ENCODE data around the gene RPS6KA2.

- TF ChIP-seq, protein P1, sequence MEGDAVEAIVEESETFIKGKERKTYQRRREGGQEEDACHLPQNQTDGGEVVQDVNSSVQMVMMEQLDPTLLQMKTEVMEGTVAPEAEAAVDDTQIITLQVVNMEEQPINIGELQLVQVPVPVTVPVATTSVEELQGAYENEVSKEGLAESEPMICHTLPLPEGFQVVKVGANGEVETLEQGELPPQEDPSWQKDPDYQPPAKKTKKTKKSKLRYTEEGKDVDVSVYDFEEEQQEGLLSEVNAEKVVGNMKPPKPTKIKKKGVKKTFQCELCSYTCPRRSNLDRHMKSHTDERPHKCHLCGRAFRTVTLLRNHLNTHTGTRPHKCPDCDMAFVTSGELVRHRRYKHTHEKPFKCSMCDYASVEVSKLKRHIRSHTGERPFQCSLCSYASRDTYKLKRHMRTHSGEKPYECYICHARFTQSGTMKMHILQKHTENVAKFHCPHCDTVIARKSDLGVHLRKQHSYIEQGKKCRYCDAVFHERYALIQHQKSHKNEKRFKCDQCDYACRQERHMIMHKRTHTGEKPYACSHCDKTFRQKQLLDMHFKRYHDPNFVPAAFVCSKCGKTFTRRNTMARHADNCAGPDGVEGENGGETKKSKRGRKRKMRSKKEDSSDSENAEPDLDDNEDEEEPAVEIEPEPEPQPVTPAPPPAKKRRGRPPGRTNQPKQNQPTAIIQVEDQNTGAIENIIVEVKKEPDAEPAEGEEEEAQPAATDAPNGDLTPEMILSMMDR (IDR thresholded peaks at IDR 0.05) = no peak
- no peak for TF ChIP-seq POLR2A (IDR thresholded peaks at IDR 0.05)
These were observed 54.4 kb downstream of the RPS6KA2 start for GRCh38 chr6:166572370-166573261.
